Measurements from ENCODE around the gene GPR143. TPM values are rescaled to one million over a fixed set of nuclear protein-coding genes. Genes with fewer than 3 reads are reported as not detected.

The GPR143 gene
- total and polyA plus RNA-seq, 2 donors (not counting 3 experiments of a cell fraction or from before 2014, with no cell fraction given), result 9.3 to 17.7 TPM

DNA sequence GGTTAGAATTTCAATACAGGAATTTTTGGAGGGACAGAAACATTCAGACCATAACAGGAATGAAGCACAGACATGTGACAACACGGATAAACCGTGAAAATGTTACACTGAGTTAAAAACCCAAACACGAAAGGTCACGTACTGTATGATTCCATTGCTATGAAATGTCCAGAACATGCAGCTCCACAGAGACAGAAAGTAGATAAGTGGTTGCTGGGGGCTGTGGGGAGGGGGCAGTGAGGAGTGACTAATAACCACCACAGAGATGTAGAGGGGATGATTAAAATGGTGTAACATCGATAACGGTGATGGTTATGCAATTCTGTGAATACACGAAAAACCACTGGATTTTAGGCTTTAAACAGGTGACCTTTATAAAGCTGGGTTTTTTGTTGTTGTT lies 8.3 kb downstream of the GPR143 start:
- H3K4me1 ChIP-seq (ENCODE audit: control insufficient read depth, extremely low read depth, insufficient read depth, low read length), result no peaks in the 10 kb centered on the region
- dilution Hi-C loops (cut with MboI; ENCODE audit: extremely low pct_ligation_motif_present, low sequenced_read_pairs), result no loop called here
- H3K4me3 ChIP-seq (replicated peaks in 1 of 3; ENCODE audit: insufficient read depth in 1 of 3, low read depth in 1 of 3, low read length in 3 of 3), result no peak overlapping the region
- no peak overlapping the region for H3K4me2 ChIP-seq (ENCODE audit: insufficient read depth, low read length)
- no peak overlapping the region for H3K9ac ChIP-seq (replicated peaks; ENCODE audit: extremely low read depth, insufficient read depth, low read length)
- intact Hi-C loops (cut with micrococcal nuclease), result no loop called here
- BruUV-seq (replicated peaks), result no TSS peak
- no peak for FAIRE-seq
- H3K9me3 ChIP-seq (replicated peaks; ENCODE audit: control insufficient read depth, insufficient read depth, low read length), result no peaks in the 10 kb centered on the region
- DNase-seq (ENCODE audit: low read depth, low spot score), result no peak
- no peaks in the 10 kb centered on the region for H3K27me3 ChIP-seq (ENCODE audit: control insufficient read depth in 2 of 2, insufficient read depth in 2 of 2, low read length in 2 of 2)
- ChIA-PET CTCF (interaction anchor here (1.3 to 1.6 kb wide), 2 partner anchors 11 kb away, joined by 3 to 5 read pairs; no protein-coding TSS in a partner anchor), POLR2A (no interaction called here)
- H4K20me1 ChIP-seq (replicated peaks; ENCODE audit: control insufficient read depth, extremely low read depth, insufficient read depth, low read length), result no peaks in the 10 kb centered on the region
- H3K36me3 ChIP-seq (ENCODE audit: control insufficient read depth in 2 of 2, extremely low read depth in 1 of 2, insufficient read depth in 2 of 2, low read length in 2 of 2), result peaks cover 0 to 2% of the 10 kb centered on the region in 2 experiments
- no peaks in the 10 kb centered on the region for H3K79me2 ChIP-seq (ENCODE audit: control insufficient read depth, insufficient read depth, low read length)
- no peak overlapping the region for H3K27ac ChIP-seq (ENCODE audit: insufficient read depth, low read depth, low read length)
- no peak for TF ChIP-seq POLR2AphosphoS5 (IDR thresholded peaks at IDR 0.05; ENCODE audit: insufficient read depth, low read depth, low read length)
- no peak for TF ChIP-seq EZH2 (IDR thresholded peaks at IDR 0.05; ENCODE audit: borderline replicate concordance, low read depth, low read length, severe bottlenecking)
- no peak for TF ChIP-seq FOS (IDR thresholded peaks at IDR 0.05; ENCODE audit: borderline replicate concordance, insufficient read depth, low read length)
- TF ChIP-seq, protein P1, sequence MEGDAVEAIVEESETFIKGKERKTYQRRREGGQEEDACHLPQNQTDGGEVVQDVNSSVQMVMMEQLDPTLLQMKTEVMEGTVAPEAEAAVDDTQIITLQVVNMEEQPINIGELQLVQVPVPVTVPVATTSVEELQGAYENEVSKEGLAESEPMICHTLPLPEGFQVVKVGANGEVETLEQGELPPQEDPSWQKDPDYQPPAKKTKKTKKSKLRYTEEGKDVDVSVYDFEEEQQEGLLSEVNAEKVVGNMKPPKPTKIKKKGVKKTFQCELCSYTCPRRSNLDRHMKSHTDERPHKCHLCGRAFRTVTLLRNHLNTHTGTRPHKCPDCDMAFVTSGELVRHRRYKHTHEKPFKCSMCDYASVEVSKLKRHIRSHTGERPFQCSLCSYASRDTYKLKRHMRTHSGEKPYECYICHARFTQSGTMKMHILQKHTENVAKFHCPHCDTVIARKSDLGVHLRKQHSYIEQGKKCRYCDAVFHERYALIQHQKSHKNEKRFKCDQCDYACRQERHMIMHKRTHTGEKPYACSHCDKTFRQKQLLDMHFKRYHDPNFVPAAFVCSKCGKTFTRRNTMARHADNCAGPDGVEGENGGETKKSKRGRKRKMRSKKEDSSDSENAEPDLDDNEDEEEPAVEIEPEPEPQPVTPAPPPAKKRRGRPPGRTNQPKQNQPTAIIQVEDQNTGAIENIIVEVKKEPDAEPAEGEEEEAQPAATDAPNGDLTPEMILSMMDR (IDR thresholded peaks at IDR 0.05; ENCODE audit: extremely low read depth in 1 of 2, insufficient read depth in 1 of 2, low read depth in 1 of 2, low read length in 2 of 2), result no peak
- TF ChIP-seq POLR2A (IDR thresholded peaks at IDR 0.05; ENCODE audit: low read depth, low read length), result no peak
- TF ChIP-seq MAX (IDR thresholded peaks at IDR 0.05; ENCODE audit: insufficient read depth, insufficient read length), result no peak
- TF ChIP-seq GATA2 (IDR thresholded peaks at IDR 0.05; ENCODE audit: insufficient read depth, insufficient read length, low read depth, low read length), result no peak
- no peak for TF ChIP-seq JUN (IDR thresholded peaks at IDR 0.05; ENCODE audit: borderline replicate concordance, insufficient read depth, insufficient read length, low read depth)
- no peak for TF ChIP-seq MYC (IDR thresholded peaks at IDR 0.05; ENCODE audit: low read depth, low read length)
- H2AFZ ChIP-seq (ENCODE audit: low read depth, low read length), result no peak overlapping the region
- no peaks in the 10 kb centered on the region for H3K9me1 ChIP-seq (replicated peaks; ENCODE audit: control insufficient read depth, extremely low read depth, insufficient read depth, low read length)
